ENCODE measurements around the gene SELENOM.
"Not testable (repeated sequence)": the region's sequence is repeated elsewhere in the genome, so short reads cannot be mapped to it uniquely, and the experiment has no call there.

SELENOM gene

GRCh38 chr22:31106001-31106571 is 1.3 kb downstream of the SELENOM start:
- DNase-seq (ENCODE audit: low read depth in 2 of 2): no peak

GRCh38 chr22:31105282-31105929 is 2.0 kb downstream of the SELENOM start:
- DNase-seq (ENCODE audit: low read depth in 2 of 2): no peak

DNA sequence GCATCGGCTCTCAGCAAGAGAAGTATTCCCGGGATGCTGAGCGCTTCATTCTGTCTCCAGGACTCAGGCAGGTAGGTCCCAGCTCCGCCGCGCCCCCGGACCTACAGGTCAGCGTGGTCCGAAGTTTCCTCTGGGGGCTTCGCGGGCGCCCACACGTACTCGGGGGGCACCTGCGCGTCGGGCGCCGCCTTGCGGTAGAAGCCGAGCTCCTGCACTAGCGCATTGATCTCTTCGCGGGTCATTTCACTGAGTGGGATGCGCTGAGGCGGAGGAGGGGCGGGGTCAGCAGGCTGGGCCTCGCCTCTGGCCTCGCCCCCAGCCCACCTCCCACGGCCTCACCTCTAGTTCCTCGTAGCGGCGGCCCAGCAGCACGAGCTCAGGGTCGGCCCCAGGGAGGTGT is 2.5 kb downstream of the SELENOM start:
- DNase-seq (ENCODE audit: low read depth in 2 of 2): no peak

DNA sequence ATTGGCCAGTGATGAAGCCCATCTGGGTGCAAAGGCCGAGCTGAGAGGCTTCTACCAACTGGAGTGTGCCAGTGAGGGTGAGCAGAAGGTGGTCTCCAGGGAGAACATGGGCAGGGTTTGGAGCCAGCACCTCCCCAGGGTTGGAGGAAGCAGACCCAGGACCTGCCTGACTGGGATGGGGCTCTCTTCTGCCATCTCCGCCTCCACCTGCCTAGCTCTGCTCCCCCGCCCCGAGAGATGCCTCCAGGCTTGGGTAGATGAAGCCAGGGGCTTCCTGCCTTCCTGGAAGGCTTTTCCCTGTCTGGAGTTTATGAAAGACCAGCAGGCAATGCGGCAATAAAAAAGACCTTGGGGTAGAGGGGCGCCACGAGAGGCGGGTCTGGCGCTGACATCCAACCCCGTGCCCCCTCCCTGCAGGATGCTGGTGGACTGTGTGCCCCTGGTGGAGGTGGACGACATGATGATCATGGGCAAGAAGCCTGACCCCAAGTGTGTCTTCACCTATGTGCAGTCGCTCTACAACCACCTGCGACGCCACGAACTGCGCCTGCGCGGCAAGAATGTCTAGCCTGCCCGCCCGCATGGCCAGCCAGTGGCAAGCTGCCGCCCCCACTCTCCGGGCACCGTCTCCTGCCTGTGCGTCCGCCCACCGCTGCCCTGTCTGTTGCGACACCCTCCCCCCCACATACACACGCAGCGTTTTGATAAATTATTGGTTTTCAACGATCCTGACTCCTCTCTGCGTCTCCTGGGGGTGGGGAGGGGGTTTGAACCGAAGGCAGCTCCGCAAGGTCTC is 3.3 kb downstream of the SELENOM start:
- no peak for DNase-seq (ENCODE audit: low read depth in 2 of 2)

GRCh38 chr22:31103111-31103510 is 4.3 kb downstream of the SELENOM start:
- DNase-seq (ENCODE audit: low read depth in 2 of 2): no peak

- DNase-seq (ENCODE audit: low read depth in 2 of 2): no peak
Measured at GRCh38 chr22:31102441-31103081, 4.8 kb downstream of the SELENOM start.

DNA sequence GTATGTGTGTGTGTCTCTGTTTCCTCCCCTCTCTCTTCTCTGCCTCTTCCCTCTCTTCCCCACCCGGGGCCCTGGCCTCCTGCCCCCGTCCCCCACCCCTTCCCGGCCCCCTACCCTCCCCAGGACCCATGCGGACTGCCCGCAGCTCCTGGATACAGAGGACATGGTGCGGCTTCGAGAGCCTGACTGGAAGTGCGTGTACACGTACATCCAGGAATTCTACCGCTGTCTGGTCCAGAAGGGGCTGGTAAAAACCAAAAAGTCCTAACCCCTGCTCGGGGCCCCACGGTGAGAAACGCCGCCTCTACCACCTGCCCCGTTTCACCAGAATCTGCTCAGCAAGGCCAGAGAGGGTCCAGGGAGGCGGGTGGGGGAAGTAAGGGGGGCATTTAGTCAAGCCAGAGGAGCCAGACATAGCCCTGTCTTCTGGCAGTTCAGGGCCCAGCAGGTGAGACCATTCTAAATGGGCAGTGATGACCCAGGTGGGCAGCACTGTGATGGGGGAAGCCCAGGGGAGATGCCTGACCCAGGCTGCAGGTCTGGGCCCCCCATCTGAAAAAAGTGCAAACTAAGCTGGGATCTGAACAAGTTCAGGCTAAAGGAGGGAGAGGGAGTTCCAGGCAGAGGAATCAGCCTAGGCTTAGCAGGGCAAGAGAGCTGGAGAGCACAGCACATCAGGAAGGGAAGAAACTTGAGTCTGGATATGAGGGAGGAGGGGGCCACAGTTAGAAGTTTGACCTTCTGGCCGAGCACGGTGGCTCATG is 6.4 kb downstream of the SELENOM start:
- DNase-seq (ENCODE audit: low read depth in 2 of 2): no peak

GRCh38 chr22:31099841-31100761 is 7.3 kb downstream of the SELENOM start:
- DNase-seq (ENCODE audit: low read depth in 2 of 2): no peak

DNA sequence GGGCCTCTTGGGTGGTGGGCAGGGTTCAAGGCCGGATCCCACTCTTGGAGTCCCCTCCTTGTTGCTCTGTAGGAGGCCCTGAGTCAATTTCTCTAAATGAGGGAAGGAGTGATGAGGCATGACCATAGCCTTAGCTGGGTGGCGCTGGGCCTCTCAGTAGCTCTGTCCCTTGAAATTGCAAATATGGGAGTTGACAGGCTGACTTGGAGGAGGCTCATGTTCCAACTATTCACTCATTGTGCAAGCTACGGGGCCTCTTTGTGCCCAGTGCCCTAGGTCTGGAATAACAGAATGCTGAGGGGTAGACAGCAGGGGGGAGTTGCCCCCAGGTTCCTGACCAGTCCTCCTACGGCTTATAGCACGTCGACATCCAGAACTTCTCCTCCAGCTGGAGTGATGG is 8.0 kb downstream of the SELENOM start:
- DNase-seq (ENCODE audit: low read depth in 2 of 2): no peak

GRCh38 chr22:31098632-31099110 is 8.7 kb downstream of the SELENOM start:
- DNase-seq (ENCODE audit: low read depth in 2 of 2): no peak

GRCh38 chr22:31097941-31098631 is 9.3 kb downstream of the SELENOM start:
- no peak for DNase-seq (ENCODE audit: low read depth in 2 of 2)

DNA sequence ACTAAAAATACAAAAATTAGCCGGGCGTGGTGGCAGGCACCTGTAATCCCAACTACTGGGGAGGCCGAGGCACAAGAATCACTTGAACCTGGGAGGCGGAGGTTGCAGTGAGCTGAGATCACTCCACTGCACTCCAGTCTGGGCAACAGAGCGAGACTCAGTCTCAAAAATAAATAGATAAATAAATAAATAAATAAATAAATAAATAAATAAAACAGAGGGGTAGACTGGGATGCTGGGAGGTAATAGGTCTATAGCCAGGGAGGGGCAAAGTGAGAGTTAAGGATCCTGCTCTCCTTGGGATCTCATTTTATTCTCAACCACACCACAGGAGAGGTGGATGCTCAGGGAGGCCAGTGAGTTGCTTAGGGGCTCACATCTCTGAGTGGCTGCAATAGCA is 9.8 kb downstream of the SELENOM start:
- DNase-seq (ENCODE audit: low read depth in 2 of 2): not testable (repeated sequence)

GRCh38 chr22:31096657-31097279 is 10.6 kb downstream of the SELENOM start:
- DNase-seq (ENCODE audit: low read depth in 2 of 2): no peak

GRCh38 chr22:31095637-31096249 is 11.6 kb downstream of the SELENOM start:
- no peak for DNase-seq (ENCODE audit: low read depth in 2 of 2)

DNA sequence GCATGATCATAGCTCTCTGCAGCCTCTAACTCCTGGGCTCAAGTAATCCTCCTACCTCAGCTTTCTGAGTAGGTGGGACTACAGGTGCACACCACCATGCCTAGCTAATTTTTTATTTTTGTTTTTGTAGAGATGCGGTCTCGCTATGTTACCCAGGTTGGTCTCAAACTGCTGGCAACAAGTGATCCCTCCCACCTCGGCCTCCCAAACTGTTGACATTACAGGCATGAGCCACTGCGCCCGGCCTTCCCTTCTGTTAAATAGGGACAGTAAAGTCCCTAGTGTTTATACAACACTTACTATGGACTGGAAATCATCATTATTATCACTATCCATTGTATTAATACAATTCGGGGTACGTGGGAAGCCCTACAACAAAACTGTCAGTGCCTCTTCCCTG is 12.6 kb downstream of the SELENOM start:
- no peak for DNase-seq (ENCODE audit: low read depth in 2 of 2)

- no peak for DNase-seq (ENCODE audit: low read depth in 2 of 2)
Measured at GRCh38 chr22:31094021-31094551, 13.3 kb downstream of the SELENOM start.

DNA sequence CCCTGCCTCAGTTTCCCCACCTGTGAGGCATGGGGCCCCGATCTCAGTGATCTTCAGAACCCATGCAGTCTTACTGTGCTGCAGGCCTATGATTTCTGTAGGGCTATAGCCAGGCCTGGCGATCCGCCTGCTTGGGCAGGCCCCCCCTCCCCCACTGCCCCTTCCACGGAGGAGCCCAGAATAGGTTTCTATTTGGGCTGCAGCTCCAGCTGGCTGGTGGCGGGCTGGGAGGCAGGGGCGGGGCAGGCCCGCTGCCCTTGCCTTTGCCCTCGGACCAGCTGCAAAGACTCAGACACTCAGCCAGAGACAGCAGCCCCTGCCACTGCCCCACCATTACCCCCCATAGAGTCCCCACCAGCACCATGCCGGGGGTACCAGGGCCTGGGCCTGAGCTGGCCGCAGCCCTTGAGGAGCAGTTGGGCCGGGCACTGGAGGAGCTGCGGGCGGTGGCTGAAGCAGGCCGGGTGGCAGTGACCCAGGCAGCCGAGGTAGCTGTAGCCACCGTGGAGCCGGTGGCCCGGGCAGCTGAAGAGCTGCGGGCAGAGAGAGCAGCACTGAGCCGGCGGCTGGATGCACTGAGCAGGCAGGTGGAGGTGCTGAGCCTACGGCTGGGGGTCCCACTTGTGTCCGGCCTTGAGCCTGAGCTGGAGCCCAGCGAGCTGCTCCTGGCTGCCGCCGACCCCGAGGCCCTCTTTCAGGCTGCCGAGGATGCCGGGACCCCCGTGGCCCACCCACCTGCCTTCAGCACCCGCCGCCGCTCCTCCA is 14.1 kb downstream of the SELENOM start:
- DNase-seq (ENCODE audit: low read depth in 2 of 2): no peak

DNA sequence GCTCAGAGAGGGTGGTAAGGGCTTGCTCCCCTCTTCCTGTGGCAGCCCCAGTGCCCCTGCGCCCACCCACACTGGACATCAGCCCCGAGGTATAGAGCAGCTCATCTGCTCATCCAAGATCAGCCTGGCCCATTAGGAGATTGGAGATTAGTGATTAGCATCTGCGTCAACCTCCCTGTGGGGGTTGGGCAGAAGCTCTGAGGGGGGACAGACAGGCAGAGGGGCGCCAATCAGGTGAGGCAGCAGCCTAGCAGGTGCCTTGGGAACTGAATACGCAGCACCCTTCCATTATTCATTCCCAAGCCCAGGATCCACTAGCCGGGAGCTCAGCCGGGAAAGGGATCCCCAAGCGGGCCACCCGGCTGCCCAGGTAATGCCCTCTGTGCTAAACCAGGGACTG is 15.2 kb downstream of the SELENOM start:
- DNase-seq (ENCODE audit: low read depth in 2 of 2): no peak

Data from activated CD4-positive, alpha-beta T cell treated with anti-CD3 and anti-CD28 coated beads for 24 hours (primary cell).